NCI-H1105 treated with DMSO at 0.1 percent for 48 hours (cell line): Measurements from ENCODE around the gene NFIC.
"Not testable (repeated sequence)": the region's sequence is repeated elsewhere in the genome, so short reads cannot be mapped to it uniquely, and the experiment has no call there.

ENCODE experiments used
- DNase-seq: peaks from one replicate; lab custom pipeline; 2025; lab: John Stamatoyannopoulos, UW

The NFIC gene

DNA sequence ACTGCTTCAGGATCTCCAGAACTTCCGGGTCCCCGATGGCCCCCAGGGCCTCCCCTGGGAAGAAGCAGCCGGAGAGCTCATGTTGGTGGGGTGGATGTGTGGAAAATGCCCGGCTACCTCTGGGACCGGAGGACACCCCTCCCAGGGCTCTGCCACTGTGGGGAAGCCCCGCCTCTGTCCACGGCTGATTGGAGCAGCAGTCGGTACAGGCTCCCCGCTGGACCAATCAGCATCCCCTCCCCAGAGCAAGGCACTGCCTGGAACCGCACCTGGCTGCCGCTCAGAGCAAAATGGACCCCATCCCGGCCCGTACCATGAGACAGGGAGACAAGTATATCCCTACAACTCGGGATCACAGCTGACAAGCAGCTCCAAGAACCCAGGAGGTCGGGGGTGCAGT, 127.7 kb downstream of the NFIC start:
- no peak for DNase-seq

DNA sequence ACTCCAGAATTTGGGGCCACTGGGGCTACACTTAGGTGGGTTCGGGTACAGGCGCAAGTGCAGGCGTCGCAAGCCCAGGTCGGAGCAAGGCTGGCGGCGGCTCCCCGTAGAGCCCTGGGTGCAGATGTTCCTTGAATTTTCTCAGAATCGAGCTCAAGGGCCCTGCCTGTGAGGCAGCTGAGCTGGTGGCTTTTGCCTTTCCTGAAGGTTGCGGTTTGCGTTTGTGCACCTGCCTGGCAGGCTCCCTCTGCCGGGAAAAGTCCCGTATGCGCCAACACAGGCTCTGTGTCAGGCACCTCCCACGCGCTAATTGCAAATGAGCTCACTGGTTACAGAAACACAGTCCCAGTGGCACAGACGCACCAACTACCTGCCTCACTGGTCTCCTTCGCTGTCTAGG, 128.2 kb downstream of the NFIC start:
- no peak for DNase-seq

DNA sequence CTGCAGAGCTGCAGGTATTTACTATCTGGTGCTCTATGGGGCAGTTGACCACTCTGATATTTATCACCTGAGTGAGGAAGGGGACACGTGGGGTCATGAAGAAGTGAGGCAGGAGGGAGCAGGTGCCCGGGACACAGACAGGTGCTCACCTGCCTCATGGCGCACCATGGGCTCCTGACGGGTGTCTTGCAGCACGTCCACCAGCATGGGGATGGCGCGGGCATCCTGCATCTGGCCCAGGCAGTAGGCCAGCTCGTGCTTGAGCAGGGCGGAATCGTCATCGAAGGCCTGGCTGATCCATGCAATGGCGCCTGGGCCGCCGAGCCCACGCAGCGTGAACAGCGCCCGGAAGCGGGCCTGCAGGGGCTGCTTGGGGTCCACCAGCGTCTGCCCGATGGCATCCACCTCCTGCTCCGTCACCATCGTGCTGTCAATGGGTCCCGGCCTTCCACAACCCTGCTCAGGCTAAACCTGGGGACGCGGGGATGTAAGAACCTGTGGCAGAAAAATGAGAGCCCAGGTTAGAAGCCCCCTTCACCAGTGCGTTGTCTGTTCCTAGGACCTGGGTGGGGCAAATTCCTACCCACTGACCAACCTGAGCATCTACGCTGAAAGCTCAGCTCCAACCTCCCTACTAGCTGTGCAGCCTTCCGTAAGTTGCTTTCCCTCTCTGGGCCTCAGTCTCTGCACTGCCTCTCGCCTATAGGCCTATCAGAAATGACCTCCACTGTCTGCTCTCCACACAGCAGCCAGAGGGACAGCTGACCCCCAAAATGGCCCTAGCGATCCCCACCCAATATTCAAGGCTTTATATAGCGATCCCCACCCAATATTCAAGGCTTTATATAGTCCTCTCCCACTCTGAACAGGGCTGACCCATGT, 130.2 kb downstream of the NFIC start:
- DNase-seq = no peak

DNA sequence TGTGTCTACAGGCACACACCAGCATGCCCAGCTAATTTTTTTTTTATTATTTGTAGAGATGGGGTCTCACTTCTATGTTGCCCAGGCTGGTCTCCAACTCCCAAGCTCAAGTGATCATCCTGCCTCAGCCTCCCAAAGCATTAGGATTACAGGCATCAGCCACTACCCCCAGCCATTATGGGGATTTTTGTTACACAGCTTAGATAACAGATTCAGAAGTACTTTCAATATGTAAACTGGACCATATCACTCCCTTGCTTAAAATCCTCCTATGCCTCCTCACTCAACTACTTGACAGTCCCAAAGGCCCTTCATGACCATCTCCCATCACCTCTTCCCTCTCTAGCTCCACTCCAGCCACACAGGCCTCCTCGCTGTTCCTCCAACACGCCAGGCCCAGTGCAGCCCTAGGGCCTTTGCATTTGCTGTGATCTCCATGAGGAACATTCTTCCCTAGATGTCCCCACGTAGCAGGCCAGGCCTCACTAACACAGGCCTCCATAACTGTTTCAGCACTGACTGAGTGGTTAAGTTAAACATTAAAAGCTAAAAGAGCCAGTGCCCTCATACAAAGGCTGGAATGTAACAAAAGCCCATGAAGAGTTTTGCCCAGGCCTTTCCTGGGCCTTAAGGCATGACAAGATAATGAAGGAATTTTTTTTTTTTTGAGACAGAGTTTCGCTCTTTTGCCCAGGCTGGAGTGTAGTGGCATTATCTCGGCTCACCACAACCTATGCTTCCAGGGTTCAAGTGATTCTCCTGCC, 131.6 kb downstream of the NFIC start:
- no peak for DNase-seq

DNA sequence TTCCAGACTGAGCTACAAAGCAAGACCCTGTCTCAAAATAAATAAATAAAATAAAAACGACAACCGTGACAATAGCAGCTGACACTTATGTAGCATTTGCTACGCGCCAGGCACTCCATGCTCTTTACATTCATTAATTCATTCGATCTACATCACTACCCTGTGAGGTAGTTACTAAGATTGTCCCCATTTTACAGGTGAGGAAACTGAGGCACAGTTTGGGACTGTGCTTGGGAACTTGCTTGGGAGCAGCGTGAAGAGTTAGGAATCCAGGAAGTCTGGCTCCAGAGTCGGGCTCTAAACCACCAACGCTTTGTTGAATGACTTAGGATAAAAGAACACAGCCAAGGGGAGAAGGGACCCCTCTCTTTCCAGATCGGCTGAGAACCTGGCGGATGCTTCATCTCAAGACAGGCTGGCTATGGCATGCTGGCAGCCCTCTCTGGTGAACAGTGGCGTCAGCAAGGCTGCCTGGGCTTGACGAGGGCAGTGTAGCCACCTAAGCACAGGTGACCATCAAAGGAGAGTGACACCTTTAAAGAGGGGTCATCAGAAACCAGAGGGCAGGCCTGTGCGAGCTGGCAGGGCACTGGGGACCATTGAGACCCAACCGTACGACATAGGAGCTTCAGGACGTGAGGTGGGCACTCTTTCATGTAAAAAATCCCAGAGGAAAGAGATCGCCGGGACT, 133.5 kb downstream of the NFIC start:
- DNase-seq = no peak

DNA sequence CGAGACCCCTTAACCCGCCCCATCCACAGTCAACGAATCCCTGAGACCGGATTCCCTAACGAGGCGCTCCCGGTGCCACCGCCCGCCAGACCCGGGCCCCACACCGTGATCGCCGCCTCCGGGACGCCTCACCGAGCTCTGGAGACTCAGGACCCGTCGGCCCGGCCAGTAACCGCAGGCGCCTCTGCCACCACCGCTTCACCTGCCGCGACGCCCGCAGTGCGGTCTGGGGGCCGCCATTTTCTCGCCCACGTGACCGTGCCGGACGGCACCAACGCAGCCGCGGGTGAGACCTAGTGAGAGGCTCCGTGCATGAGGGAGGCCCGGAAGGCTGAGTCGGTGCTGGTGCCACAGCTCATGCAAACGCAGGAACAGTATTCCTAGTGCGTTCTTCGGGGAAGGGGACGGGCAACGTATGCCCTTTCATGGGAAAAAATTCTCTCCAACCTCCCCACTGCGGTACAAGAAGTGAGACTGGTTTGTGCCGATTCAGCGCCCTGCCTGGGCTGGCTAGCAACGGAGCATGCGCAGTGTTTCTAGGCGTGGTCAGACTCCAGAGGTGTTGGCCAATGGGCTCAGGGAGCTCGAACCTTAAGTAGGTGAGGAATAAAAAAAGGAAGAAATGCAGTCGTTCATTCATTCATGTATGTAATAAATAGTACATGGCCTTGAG, 134.2 kb downstream of the NFIC start, which contains the start of gene DOHH:
Gene DOHH, minus strand, starts transcription at position 246 of the 673 bp plus-strand sequence. CDS start 3,860 bp downstream, outside the sequence.
- peak; percentile 96 for DNase-seq

DNA sequence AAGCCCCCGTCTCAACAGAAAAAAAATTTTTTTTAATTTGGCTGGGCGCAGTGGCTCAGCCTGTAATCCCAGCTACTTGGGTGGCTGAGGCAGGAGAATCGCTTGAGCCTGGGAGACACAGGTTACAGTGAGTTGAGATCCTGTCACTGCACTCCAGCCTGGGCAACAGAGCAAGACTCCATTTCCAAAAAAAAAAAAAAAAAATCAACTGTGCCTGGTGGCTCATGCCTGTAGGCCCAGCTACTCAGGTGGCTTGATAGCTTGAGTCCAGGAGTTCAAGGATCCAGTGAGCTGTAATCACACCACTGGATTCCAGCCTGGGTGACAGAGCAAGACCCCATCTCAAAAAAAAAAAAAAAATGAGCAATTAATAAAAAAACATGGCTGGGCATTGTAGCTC, 135.4 kb downstream of the NFIC start:
- no peak for DNase-seq

DNA sequence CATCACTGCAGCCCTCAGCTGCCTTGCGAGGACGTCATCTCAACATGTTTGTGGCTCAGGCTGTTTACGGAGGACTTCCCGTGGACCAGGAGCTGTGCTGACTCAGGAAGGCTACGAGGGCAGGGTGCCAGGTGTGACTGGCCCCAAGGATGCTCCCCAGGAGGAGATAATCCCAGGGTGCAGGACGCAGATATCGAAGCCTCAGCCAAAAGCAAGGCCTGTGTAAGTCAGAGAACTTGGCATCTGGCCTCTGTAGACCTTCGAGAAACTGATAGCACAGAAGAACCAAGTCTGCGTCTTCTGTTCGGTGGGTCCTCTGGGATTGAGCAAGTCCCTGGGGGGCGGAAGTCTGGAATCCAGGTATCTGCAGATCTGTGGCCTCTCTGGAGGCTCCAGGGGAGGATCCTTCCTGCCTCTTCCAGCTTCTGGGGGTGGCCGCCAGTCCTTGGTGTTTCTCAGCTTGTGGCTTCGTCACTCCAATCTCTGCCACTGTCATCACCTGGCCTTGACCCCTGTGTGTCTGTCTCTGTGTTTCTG, 136.7 kb downstream of the NFIC start:
- no peak for DNase-seq

DNA sequence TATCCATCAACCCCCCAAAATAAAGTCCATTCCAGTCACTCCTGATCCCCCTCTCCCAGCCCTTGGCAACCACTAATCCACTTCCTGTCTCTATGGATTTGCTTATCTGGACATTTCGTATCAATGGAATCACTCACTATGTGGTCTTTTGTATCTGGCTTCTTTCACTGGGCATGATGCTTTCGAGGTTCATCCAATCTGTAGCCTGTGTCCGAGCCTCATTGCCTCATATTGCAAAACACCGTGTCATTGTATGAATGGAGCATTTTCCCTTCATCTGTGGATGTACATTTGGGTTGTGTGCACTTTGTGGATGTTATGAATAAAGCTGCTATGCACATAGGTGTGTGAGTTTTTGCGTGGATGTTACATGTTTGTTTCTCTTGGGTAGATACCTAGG, 138.4 kb downstream of the NFIC start:
- no peak for DNase-seq

DNA sequence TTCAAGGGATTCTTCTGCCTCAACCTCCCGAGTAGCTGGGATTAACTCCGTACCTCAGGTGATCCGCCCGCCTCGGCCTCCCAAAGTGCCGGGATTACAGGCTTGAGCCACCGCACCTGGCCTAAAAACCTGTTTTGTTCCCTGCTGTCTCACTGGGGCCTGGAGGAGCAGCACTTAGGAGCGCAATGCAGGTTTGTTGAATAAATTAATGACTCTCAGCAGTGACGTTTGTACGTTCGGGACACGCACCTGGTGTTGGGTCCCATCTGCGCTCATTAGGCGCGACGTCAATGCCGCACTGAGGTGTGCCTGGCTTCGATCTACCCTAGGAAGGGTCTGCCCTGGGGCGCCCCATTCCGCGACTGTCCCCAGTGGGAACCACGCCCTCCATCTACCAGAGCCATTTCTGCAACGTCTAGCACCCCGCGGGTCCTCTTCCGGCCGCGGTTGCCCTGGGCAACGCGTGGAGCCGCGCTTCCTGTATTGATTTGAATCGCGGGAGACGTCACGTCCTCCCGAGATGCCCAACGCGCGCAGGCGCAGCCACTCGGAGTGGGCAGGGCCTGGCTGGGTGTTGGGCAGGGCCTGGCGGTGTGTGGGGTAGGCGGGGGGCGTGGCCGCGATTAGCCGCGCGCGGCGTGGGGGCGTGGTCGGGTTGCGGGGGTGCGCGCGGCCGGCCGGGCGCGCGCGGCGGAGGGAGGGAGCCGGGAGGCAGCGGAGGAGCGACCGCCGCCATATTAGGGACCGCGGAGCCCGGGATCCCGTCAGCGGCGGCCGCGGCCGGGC, 139.4 kb downstream of the NFIC start, which contains the start of gene FZR1:
Gene FZR1, plus strand, starts transcription at position 714 of the 786 bp plus-strand sequence. CDS start 16,679 bp downstream, outside the sequence.
- peak; percentile 97 for DNase-seq

DNA sequence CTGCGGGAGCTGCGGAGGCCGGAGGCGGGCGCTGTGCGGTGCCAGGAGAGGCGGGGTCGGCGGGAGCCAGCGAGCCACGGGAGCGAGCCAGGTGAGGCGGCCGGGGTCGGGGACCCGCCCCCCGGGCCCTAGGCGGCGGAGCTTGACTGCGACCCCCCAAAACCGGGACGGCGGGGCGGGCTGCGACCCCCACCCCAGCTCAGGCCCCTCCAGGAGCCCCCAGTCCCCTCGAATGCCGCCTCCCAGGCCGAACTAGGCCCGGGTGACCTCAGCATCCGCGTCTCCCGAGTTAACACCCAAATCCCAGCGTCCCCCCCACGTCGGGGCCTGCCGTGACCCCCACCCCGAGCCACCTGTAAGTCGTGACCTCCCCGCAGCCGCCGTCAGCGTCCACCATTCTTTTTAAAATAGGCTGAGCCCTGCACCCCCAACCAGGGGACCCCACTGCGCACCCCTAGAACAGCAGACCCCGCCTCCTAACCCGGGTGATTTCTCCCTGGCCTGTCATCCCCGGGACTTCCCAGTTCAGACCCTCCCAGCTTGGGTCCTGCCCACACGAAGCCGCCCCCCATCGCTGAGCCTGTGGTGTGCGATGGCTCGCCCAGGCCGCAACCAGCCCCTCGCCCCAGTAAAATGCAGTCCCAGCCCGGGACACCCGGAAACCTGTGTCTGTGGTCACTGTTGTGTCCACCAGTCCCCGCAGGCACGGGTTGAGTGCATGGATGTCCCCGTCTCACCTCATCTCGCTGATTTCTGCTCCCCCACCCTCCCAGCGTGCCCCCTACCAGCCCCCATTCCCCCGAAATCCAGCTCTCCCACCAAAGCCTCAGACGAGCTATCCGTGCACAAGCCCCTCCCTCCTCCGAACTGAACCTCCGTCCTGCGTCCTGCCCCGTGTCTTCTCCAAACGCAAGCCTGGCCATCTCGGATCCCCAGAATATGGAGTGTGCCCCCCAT, 140.3 kb downstream of the NFIC start:
- no peak for DNase-seq

DNA sequence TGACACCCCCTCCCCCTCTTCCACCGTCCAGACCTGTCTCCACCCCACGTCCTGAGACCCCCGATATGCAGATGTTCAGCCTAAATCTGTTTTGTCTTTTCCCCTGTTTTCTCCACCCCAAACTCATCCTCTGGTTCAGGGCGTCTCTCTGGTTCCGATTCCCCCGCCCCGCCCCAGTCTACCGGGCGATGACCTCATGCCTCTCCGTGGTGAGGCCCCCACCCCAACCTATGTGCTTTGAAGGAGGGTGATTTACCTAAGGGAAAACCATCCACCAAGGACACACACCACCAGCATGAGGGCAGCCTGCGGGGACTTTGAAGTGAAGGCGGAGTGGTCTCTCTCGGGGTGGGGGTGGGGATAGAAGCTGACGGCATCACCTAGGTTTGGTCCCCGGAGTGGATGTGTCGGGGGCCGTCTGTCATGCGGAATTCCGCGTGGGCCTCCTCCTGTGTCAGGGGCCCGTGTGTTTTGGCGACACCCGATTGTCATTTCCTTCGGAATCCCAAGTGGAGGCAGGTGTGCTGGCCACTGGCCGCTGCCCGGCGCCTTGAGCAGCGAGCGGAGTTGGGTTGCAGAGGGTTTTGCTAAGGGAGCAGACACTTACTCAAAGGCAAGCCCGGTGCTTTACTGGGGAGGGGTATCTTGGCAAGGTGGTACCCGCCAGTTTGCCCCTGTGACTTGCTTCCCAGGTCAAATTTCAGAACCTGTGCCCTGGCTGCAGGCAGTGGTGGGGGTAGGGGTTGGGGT, 141.2 kb downstream of the NFIC start:
- no peak for DNase-seq

DNA sequence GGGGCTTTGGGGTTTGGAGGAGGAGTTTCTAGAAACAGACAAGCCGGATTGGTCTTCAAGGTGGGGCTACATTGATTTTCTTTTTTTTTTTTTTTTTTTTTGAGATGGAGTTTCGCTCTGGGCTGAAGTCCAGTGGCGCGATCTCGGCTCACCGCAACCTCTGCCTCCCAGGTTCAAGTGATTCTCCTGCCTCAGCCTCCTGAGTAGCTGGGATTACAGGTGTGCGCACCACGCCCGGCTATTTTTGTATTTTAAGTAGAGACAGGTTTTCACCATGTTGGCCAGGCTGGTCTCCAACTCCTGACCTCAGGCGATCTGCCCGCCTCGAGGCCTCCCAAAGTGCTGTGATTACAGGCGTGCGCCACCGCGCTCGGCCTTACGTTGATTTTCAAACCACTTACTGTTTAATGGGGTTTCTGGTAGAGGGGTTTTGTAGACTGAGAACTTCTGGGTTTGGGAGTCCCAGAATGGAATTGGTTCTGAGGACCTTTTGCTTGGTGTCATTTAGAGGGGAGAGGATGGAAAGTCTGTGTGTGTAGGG, 141.8 kb downstream of the NFIC start:
- DNase-seq = not testable (repeated sequence)

DNA sequence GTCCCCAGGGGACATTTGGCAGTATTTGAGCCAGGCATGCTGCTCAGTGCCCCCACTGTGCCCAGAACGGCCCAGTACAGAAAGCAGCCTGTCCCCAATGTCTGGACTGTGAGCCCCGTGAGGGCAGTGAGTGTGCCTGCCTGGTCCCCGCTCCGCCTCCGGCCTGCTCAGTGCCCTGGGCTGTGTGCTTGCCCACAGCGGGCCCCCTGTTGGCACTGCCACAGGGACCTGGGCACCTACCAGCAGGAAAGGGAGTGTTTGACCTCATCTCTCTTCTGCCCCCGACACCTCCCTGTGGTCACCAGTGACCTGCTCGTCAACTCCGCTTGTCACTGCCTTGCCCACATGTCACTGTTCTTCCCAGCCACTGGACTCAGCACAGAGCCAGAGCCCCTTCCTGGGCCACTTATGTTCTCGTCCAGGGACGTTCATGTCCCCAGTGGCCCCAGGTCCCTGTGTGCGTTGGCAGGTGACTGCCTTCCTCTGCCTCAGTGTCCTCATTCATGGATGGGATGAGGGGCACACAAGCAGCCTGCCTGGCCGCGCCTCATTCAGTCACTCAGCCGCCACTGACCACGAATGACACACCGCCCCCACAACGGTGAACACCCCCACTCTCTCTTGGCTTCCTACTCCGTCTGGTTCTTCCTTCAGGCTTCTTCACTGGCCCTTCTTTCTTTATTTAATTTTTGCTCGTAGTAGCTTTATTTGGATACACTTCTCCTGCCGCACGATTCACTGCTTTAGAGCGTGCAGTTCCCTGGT, 142.6 kb downstream of the NFIC start:
- DNase-seq = no peak

DNA sequence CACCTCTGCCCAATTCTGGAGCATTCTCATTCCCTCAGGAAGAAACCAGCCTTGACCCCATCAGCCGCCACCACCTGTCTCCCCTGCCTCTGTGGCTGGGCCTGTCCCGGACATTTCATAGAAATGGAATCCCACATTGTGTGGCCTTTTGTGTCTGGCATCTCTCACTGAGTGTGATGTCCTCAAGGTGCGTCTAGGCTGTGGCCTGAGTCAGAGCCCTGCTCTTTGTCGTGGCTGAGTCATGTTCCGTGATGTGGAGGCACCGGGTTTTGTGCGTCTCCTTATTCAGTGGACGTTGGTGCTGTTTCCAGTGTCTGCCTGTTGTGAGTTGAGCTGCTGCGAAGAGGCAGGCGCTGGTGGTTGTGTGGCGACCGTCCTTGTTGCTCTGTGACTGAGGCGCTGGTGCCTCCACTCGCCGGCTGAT, 143.2 kb downstream of the NFIC start:
- DNase-seq = no peak

DNA sequence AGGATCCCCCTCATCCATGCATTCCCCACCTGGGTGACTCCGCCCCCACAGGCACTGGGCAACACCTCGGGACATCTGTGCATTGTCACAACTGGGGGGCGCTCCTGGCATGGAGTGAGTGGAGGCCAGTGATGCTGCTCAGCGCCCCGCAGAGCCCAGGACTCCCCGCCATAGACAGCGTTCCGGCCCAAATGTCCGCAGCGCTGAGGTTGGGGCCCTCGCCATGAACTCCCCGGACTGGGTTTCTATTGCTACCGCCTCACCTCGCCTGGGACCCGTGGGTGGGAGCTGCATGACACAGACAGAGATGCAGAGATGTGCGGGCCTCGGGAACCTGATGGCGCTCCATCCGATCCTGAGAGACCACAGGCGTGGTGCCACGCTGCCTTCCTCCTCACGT, 144.3 kb downstream of the NFIC start:
- DNase-seq = no peak

DNA sequence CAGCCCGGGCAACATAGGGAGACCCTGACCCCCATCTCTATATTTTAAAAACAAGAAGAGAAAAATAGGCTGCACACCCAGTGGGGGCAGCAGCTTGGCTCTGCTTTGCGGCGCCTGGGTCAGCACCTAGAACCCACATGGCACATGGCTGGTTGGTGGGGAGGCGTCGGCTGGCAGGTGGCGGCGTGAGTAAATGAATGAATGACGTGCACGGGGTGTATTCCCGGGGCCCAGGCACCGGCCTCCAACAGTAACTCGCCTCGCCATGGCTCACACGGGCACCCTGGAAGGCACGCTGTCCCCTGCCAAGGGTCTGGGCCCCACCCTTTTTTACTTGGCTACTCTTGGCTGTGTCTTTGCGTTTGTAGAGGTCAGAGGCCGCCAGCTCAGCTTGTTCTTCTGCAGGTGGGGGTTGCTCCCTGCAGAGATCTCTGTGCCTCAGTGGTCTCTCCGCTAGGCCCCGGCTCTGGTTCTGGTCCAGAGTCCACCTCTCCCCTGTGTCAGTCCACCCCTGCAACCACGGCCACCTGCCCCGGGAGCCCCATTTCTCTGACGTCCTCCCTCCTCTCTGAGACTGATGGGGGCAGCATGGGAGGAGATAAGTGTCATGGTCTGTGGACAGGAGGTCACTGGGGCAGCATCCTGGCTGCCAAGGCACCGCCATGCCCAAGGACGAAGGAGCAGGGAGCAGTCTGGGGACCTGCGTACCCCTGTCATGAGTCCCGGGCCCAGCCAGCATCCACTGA, 145.3 kb downstream of the NFIC start:
- no peak for DNase-seq
